ENCODE measurements around the gene ADIPOR2.
"Not testable (repeated sequence)": the region's sequence is repeated elsewhere in the genome, so short reads cannot be mapped to it uniquely, and the experiment has no call there.

The ADIPOR2 gene

GRCh38 chr12:1720494-1720893, 29.6 kb downstream of the ADIPOR2 start:
- TF ChIP-seq, protein P1, sequence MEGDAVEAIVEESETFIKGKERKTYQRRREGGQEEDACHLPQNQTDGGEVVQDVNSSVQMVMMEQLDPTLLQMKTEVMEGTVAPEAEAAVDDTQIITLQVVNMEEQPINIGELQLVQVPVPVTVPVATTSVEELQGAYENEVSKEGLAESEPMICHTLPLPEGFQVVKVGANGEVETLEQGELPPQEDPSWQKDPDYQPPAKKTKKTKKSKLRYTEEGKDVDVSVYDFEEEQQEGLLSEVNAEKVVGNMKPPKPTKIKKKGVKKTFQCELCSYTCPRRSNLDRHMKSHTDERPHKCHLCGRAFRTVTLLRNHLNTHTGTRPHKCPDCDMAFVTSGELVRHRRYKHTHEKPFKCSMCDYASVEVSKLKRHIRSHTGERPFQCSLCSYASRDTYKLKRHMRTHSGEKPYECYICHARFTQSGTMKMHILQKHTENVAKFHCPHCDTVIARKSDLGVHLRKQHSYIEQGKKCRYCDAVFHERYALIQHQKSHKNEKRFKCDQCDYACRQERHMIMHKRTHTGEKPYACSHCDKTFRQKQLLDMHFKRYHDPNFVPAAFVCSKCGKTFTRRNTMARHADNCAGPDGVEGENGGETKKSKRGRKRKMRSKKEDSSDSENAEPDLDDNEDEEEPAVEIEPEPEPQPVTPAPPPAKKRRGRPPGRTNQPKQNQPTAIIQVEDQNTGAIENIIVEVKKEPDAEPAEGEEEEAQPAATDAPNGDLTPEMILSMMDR (IDR thresholded peaks at IDR 0.05; ENCODE audit: extremely low read depth, missing control alignments) = no peak
- DNase-seq (ENCODE audit: low spot score) = no peak

GRCh38 chr12:1723721-1724120, 32.9 kb downstream of the ADIPOR2 start:
- DNase-seq (ENCODE audit: low spot score) = no peak
- TF ChIP-seq, protein P1 (IDR thresholded peaks at IDR 0.05; ENCODE audit: extremely low read depth, missing control alignments) = no peak

- no peak for DNase-seq (ENCODE audit: low spot score)
- TF ChIP-seq, protein P1 (IDR thresholded peaks at IDR 0.05; ENCODE audit: extremely low read depth, missing control alignments) = no peak
These were observed 33.4 kb downstream of the ADIPOR2 start for GRCh38 chr12:1724250-1724649.

- TF ChIP-seq, protein P1 (IDR thresholded peaks at IDR 0.05; ENCODE audit: extremely low read depth, missing control alignments) = no peak
- no peak for DNase-seq (ENCODE audit: low spot score)
These were observed 35.9 kb downstream of the ADIPOR2 start for GRCh38 chr12:1726753-1727152.

DNA sequence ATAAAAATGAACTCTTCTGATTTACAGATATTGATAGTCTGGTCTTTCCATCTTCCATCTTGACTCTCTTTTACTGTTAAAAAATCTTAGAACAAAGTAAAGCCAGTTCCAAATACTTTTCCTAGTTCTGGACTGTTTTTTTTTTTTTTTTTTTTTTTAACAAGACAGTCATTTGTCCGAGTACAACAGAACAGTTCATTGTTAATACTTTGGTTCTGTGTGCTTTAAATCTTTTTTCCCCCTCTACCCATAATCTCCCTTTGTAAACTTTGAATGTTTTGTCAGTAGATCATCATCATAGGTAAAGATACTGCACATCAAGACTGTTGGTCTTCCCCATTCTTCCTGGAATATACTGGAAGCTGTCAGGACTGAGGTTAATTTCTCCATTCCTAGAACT, 38.0 kb downstream of the ADIPOR2 start:
- TF ChIP-seq, protein P1 (IDR thresholded peaks at IDR 0.05; ENCODE audit: extremely low read depth, missing control alignments) = no peak
- no peak for DNase-seq (ENCODE audit: low spot score)

DNA sequence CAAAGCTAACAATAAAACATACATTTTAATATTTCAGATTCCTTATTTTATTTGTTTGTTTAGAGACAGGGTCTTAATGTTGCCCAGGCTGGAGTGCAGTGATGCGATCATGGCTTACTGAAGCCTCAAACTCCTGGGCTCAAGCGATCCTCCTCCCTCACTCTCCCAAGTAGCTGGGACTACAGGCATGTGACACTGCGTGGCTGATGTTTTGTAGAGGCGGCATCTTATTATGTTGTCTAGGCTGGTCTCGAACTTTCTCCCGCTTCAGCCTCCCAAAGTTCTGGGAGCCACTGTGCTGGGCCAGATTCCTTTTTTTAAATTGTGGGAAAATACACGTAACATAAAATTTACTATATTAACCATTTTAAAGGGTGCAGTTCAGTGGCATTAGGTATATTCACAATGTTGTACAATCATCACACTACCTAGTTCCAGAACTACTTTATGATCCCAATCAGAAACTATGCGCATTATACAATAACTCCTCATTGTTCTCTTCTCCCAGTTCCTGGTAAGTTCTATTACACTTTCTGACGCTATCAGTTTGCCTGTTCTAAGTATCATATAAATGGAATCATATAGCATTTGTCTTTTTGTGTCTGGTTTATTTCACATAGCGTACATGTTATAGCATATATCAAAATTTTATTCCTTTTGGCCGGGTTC, 40.3 kb downstream of the ADIPOR2 start:
- DNase-seq (ENCODE audit: low spot score) = no peak
- TF ChIP-seq, protein P1 (IDR thresholded peaks at IDR 0.05; ENCODE audit: extremely low read depth, missing control alignments) = no peak

DNA sequence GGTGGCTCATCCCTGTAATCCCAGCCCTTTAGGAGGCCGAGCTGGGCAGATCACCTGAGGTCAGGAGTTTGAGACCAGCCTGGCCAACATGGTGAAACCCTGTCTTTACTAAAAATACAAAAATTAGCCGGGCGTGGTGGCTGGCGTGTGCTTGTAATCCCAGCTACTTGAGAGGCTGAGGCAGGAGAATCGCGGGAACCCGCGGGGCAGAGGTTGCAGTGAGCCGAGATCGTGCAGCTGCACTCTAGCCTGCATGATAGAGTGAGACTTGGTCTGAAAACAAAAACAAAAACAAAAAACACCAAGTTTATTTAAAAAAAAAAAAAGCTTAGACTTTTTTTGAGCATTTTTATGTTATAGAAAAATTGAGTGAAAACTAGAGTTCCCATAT, 40.8 kb downstream of the ADIPOR2 start:
- DNase-seq (ENCODE audit: low spot score) = not testable (repeated sequence)

GRCh38 chr12:1732914-1733313, 42.0 kb downstream of the ADIPOR2 start:
- TF ChIP-seq, protein P1 (IDR thresholded peaks at IDR 0.05; ENCODE audit: extremely low read depth, missing control alignments) = no peak
- DNase-seq (ENCODE audit: low spot score) = no peak

GRCh38 chr12:1733712-1734111, 42.8 kb downstream of the ADIPOR2 start:
- DNase-seq (ENCODE audit: low spot score) = not testable (repeated sequence)

Data from GM20000 (cell line).